Lower leg skin (tissue), 4 donors: ENCODE data around the gene PTBP1. TPM values are rescaled to one million over a fixed set of nuclear protein-coding genes. Genes with fewer than 3 reads are reported as not detected.

Experiments used
- DNase-seq, 2 donors: peaks; one replicate each; pipeline ENCODE4 v3.0.0-alpha.2; 2019; ENCODE audit warnings: low spot score in 2 of 2
- H3K4me3 ChIP-seq: fragments of 200-600 bp; sonication (generic); 2 replicates; pipeline ENCODE4 v1.5.1; 2017; ENCODE audit warnings: mild to moderate bottlenecking, low read depth; ENCODE audit not compliant: poor library complexity, severe bottlenecking
- CTCF ChIP-seq, 3 donors: fragments of 450-650 bp; IDR thresholded peaks; one replicate each; pipeline ENCODE4 v1.5.1; 2016; ENCODE audit warnings: antibody characterized with exemption in 3 of 3, mild to moderate bottlenecking in 3 of 3, moderate library complexity in 2 of 3
- POLR2A ChIP-seq, 2 donors: fragments of 450-650 bp; IDR thresholded peaks; one replicate each; pipeline ENCODE4 v1.6.1; 2016 to 2017; ENCODE audit warnings: antibody characterized with exemption in 2 of 2, mild to moderate bottlenecking in 1 of 2, moderate library complexity in 1 of 2
- WGBS, 2 donors: methylation state at CpG; one replicate each; pipeline ENCODE4 v1.1.5; 2018; 5-methylcytosine and 5-hydroxymethylcytosine counted together
- intact Hi-C: fragments of 100-400 bp; cut with DNase I; formaldehyde crosslinking; loops from one replicate; pipeline ENCODE4 v1.15.0; 2023; ENCODE audit warnings: low total_unique reads
- total RNA-seq, 4 donors: library from RNA; depleted of rRNA; stranded (reverse); fragments of >200 nt; gene quantifications; one replicate each; pipeline ENCODE4 v1.1.0, GENCODE V29; 2016

PTBP1 gene
- total RNA-seq, 4 donors from 2014 or later = 167 to 237 (median 205) TPM

- 53 to 75% methylated on average over 14 of the region's 14 CpGs for WGBS, 2 donors
- intact Hi-C loops = loop anchor here (5.0 to 10.0 kb wide), 3 partner anchors 76 to 206 kb away; partner anchors contain the start of genes KISS1R and PRTN3
- DNase-seq = no peak
- no peak overlapping the region for H3K4me3 ChIP-seq
- TF ChIP-seq CTCF (IDR thresholded peaks at IDR 0.05) (no peak), POLR2A (IDR thresholded peaks at IDR 0.05) (no peak)
Measured at GRCh38 chr19:768424-768823, 28.8 kb upstream of the PTBP1 start.

GRCh38 chr19:769616-770015, 27.6 kb upstream of the PTBP1 start:
- intact Hi-C loops = loop anchor here (1.0 to 10.0 kb wide), 4 partner anchors 19 to 205 kb away; partner anchors contain the start of genes KISS1R and PRTN3
- DNase-seq = no peak
- 75 to 82% methylated on average over 6 of the region's 6 CpGs for WGBS, 2 donors
- no peak overlapping the region for H3K4me3 ChIP-seq
- TF ChIP-seq POLR2A (IDR thresholded peaks at IDR 0.05) (no peak), CTCF (IDR thresholded peaks at IDR 0.05) (no peak)

GRCh38 chr19:771332-771785, 25.9 kb upstream of the PTBP1 start:
- intact Hi-C loops = no loop called here
- 13% methylated on average over 6 of the region's 6 CpGs for WGBS, 2 donors
- no peak overlapping the region for H3K4me3 ChIP-seq
- no peak for DNase-seq
- no peak for TF ChIP-seq POLR2A (IDR thresholded peaks at IDR 0.05)

GRCh38 chr19:772063-772462, 25.2 kb upstream of the PTBP1 start:
- 78 to 92% methylated on average over 5 of the region's 5 CpGs for WGBS, 2 donors
- DNase-seq = no peak
- intact Hi-C loops = no loop called here
- H3K4me3 ChIP-seq = no peak overlapping the region
- TF ChIP-seq CTCF (IDR thresholded peaks at IDR 0.05) (no peak), POLR2A (IDR thresholded peaks at IDR 0.05) (no peak)

GRCh38 chr19:772730-773436, 24.4 kb upstream of the PTBP1 start:
- no peak overlapping the region for H3K4me3 ChIP-seq
- WGBS, 2 donors = 89 to 94% methylated on average over 11 to 13 of the region's 18 CpGs
- TF ChIP-seq POLR2A (IDR thresholded peaks at IDR 0.05) = no peak
- TF ChIP-seq CTCF (IDR thresholded peaks at IDR 0.05) = no peak
- intact Hi-C loops = no loop called here
- no peak for DNase-seq

- TF ChIP-seq POLR2A (IDR thresholded peaks at IDR 0.05) (no peak), CTCF (IDR thresholded peaks at IDR 0.05) (no peak)
- no peak for DNase-seq
- whole genome bisulfite sequencing, 2 donors = 59 to 81% methylated on average over 16 to 18 of the region's 18 CpGs
- H3K4me3 ChIP-seq = no peak overlapping the region
- intact Hi-C loops = no loop called here
Measured at GRCh38 chr19:776549-776948, 20.7 kb upstream of the PTBP1 start.
